Gastrocnemius medialis (tissue), 4 donors: ENCODE results near the gene BRICD5.

Source experiments
- CTCF ChIP-seq, 5 experiments: fragments of 450-650 bp in 3 of 5; fragments of 200-600 bp in 2 of 5; sonication (generic) in 2 of 5; IDR thresholded peaks in 4 of 5; conservative IDR thresholded peaks in 1 of 5; 1 replicate in 4 of 5; 2 replicates in 1 of 5; pipeline ENCODE4 v1.5.1; 2016 to 2019; ENCODE audit warnings: antibody characterized with exemption in 5 of 5, mild to moderate bottlenecking in 3 of 5, moderate library complexity in 3 of 5
- POLR2A ChIP-seq, 2 donors: fragments of 450-650 bp; IDR thresholded peaks; one replicate each; pipeline ENCODE4 v1.6.1; 2017; ENCODE audit warnings: antibody characterized with exemption in 2 of 2, mild to moderate bottlenecking in 2 of 2, moderate library complexity in 2 of 2

DNA sequence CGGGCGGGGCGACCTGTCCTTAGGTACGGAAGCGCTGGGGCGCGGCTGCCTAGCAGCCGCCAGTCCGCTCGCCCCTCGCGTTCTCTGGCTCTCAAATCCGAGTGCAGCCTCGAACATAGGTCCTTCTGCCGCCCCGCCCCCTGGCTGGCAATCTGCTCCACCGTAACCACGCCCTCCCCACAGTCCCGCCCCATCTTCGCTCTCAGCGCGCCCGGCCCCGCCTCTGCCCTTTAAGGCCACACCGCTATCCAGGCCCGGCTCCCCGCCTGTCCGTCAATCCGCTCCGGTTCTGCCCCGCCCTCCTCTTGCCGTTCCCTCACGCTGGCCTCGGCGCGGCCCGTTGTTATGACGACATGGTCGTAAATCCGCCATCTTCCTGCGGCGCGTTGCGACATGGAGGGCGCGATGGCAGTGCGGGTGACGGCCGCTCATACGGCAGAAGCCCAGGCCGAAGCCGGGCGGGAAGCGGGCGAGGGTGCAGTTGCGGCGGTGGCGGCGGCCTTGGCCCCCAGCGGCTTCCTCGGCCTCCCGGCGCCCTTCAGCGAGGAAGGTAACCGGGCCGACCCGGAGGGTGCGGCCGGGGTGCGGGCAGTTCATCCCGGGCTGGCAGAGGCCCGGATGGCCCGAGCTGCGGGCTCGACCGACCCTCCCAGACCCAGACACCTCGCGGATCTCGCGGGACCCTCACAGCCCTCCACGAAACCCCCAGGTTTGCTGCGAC is 12.7 kb upstream of the BRICD5 start, which contains the start of gene E4F1:
- TF ChIP-seq CTCF (IDR thresholded peaks at IDR 0.05 in 4 of 5, conservative IDR thresholded peaks at IDR 0.05 in 1 of 5) (peak in 2 of 5 experiments; percentile 23 to 37), POLR2A (IDR thresholded peaks at IDR 0.05) (peak; percentile 97 to 98)
